GM18502 (cell line): ENCODE results near the gene ZNF831.

ENCODE experiments used
- ATAC-seq: cut with Tn5 transposase; IDR thresholded peaks from one replicate; pipeline ENCODE4 v1.9.1; 2021; ENCODE audit warnings: mild to moderate bottlenecking; ENCODE audit not compliant: unreplicated experiment, poor library complexity

ZNF831 gene

DNA sequence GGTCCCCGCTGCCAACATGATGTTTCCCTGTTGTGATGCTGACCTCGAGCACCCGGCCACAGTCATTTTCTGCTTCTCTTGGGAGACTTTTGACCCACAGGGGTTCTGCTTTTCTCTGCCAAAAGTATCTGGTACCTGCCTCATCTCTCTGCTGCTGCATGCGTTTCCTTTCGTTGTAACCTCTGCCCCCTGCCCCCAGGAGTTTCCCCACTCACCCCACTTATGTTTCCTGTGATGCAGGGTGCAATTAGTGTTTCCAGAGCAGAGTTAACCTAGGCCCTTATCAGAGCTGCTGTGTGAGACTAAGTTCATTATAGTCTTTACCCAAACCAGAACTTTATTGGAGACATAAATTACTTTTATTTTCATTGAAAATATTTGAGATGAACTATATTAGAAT lies 71.6 kb downstream of the ZNF831 start:
- ATAC-seq, result no peak

- ATAC-seq, result no peak
Measured at GRCh38 chr20:59240006-59240405, 76.4 kb downstream of the ZNF831 start.

DNA sequence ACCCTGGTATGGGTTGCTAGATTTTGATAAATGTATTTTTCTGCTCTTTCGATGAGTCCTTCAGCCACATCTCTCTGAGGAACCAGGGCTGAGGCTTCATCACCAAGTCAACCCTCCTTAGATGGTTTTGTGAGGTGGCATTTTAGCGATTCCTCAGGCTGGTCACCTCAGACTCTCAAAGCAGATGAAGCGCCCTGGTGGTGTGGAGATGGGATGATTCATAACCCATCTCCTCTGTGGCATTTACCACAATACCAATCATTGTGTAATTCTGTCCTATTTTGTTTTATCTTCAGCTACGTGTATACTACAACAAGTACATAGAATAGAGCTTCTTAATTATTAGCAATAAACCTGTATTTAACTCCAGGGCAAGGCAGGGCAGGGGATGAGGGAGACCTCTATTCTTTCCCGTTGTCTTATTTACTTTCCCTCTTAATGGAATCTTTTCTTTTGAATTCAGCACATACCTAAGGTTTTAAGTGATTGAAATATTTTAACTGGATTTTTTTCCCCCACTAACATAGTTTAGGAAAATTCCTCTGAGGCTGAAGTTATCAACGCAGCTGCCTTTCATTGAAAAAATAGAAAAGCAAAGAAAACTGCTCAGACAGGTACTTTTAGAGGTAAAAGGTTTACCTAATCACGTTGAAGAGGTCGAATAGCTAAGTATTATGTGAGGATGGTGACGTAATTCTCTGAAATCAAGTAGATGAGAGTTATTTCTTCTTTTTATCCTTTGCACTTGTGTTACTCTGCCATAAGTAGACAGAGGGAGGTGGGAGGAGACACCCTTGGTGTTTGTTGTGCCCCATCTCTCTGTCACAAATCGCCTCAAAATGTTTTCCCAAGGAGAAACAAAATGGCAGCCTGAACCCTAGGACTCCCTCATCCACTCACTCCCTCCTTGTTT lies 79.3 kb downstream of the ZNF831 start:
- ATAC-seq, result no peak

DNA sequence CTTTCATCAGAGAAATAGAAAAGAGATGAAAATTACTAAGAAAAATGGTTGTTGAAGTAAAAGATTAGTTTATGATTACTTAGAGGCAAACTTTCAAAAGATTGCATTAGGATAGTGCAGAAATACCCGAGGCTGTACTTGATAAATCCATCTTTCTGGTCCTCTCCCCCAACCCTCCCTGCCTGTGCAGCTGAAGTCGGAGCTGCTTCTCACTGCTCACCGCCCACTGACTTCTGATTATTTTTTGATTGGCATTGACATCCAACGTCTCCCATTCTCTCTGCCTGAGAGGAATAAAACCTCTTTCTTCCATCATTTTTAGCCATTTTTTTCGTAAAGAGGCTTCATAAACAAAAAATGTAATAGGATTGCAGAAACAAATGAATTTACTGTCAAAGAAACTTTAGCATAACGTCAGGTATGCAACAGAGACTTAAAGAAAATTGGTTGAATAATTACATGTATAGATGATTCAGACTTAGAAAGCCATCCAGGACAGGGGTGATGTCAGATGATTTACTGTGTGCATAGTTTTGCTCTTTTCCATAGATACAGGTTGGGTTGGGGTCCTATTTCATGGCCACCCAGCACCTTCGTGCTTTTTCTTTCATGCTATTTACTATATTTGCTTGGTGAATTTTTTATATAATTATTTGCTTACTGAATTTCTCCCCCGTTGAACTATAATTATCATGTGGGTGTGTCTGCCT lies 83.2 kb downstream of the ZNF831 start:
- no peak for ATAC-seq

DNA sequence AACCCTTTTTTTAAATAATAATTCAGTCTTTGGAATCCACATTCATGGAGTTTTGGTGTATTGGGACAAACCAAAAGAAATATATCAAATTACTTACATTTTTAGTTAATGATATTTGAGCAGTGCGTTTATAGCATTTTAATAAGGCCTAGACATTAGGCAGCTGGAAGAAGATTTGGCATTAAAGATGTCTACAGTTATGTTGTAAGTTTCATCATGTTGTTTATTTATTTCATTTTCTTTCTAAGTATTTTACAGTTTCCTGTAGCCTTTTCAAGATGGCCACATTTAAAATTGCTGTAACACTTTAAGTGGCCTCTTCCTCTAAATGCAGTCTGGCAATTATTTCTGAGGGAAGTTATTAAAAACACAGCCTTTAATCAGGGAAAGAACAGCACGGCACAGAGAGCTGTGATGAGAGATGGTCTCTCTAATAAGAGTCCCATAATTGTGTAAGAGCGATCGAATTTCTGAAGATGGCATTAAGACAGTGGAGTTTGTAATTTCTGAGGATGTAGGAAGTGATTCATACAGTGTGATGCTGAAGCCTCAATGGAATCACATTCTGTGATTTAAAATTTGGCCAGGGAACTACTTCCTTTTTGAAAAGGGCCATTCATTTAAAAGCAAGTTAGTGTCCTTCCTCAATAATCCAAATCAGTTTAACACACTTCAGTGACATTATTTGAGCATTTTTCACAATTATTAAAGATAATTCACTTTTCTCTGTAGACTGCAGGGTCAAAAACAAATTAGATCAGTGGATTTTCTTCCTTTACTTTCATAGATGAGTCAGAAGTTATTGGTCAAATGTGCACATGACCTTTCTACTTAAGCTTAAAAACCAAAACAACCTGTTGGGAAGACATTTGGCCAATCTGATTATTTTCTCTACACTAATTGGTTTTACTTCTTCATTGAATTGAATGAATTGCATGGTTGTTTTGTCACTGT lies 84.4 kb downstream of the ZNF831 start:
- no peak for ATAC-seq

DNA sequence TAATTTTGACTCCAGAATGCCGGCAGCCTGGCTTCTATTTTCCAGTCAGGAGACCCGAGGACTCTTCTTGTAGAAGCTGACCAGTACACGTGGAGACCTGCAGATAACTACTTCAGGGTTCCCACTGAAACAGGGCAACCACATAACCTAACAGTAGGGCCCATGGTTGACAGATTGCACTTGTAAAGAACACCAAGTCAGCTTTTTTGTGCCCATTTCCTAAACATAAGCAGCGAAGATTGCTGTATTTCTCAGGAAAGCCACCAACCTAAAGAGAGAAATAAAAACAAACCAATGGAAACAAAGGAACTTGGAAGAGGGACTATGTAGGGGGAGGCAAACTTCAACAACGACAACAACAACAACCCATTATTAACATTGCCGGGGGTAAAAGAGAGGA lies 86.7 kb downstream of the ZNF831 start:
- ATAC-seq, result no peak

GRCh38 chr20:59253325-59253724 lies 89.7 kb downstream of the ZNF831 start:
- ATAC-seq, result no peak

- no peak for ATAC-seq
Measured at GRCh38 chr20:59253779-59254319, 90.2 kb downstream of the ZNF831 start.

GRCh38 chr20:59255256-59255655 lies 91.6 kb downstream of the ZNF831 start:
- ATAC-seq, result no peak

GRCh38 chr20:59258221-59258621 lies 94.6 kb downstream of the ZNF831 start:
- no peak for ATAC-seq

GRCh38 chr20:59259946-59260345 lies 96.3 kb downstream of the ZNF831 start:
- no peak for ATAC-seq

GRCh38 chr20:59265298-59265697 lies 101.7 kb downstream of the ZNF831 start:
- no peak for ATAC-seq

GRCh38 chr20:59268870-59269269 lies 105.2 kb downstream of the ZNF831 start:
- no peak for ATAC-seq

DNA sequence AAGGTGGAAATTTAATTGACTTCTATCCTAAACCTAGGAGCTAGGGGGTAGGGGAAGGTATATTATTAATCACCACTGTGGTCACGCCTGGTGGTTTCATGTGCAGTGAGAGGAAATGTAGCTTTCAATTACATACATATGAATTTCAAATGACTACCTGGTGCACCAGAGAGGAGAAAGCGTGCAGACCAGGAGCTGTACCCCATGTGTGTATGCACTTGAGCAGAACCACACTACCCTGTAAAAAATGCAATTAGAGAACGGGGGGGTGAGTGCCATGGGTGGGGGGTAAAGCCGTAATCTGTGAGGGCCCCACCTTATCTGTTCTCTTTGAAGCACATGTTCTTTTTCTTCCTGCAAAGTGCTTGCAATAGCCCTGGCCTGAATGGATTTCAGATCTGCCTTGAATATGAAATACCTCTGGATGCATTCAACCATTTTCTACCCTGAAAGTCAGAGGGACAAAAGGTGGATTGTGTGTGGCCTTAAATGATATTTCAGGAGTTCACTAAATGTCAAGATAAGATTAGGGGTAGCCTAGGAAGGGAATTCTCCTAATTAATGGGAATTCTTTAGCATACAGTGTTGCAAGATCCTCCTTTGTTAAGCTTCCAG lies 105.9 kb downstream of the ZNF831 start:
- ATAC-seq, result no peak

DNA sequence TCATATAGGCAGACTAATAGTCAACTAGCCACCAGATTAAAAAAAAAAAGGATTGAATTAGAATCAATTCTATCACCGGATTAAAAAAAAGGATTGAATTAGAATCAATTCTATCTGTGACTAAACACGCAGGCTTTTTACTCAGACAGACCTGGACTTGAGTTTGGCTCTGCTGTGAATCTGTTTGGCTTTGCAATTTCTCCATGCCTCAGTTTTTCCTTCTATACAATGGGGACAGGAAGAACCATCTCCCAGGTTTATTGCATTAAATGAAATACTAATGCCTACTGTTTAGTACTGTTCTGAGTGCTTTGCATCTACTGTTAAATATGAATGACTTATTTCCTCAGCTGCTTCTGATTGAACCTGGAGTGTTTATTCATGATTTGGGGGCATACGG lies 106.8 kb downstream of the ZNF831 start:
- ATAC-seq, result no peak

DNA sequence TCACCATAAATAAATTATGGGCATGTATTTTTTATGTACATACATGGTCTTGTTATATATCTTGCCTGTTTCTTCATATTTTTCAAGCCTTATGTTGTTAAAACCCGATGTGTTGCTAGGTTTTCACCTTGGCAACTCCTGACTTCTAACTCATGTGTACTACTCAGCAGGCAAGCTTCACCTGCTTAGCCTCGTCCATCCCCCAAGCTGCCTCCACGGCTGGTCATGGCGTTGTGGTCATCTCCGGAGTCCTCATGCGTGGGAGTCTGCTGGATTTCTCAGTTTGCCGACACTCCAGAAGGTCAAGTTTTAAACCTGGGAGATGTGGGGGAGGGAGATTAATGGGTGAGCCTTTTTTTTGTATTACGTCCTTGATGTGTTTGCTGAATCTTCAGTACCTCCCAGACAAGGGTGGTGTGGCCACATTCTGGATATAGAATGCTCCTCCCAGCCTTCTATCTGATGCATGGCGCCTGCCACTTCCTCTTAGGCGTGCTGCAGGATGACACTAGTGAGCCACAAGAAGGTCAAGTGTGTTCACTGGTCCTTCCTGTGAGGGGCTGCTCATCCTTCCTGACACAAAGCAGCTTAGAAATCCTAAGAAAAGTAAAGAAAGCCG lies 110.2 kb downstream of the ZNF831 start:
- ATAC-seq, result no peak

DNA sequence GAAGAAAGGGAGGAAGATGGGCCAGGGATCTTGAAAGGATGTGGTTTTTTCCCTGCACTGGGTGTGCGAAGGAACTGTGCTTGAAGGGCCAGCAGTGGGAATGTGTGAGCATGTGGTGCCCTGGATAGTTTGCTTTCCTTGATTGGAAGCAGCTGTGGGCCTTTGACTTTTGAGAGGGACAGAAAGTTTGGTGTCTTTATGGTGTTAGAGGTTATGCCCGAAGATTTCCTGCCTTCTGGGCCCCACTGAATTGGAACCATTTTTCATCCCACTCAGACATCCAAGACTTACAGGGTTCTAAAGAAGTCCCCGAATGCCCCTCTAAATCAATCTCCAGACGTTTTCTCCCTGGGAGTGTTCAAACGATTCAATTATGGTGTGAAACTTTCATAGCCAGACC lies 113.3 kb downstream of the ZNF831 start:
- ATAC-seq, result no peak

GRCh38 chr20:59284470-59284869 lies 120.8 kb downstream of the ZNF831 start:
- ATAC-seq, result no peak

- ATAC-seq, result no peak
Measured at GRCh38 chr20:59289994-59290393, 126.4 kb downstream of the ZNF831 start.
